Measurements from ENCODE around the gene UBE2H. TPM values are rescaled to one million over a fixed set of nuclear protein-coding genes. Genes with fewer than 3 reads are reported as not detected.
"Not testable (repeated sequence)": the region's sequence is repeated elsewhere in the genome, so short reads cannot be mapped to it uniquely, and the experiment has no call there.

Gene UBE2H
- total RNA-seq, 1 experiment from 2014 or later = 128 TPM

DNA sequence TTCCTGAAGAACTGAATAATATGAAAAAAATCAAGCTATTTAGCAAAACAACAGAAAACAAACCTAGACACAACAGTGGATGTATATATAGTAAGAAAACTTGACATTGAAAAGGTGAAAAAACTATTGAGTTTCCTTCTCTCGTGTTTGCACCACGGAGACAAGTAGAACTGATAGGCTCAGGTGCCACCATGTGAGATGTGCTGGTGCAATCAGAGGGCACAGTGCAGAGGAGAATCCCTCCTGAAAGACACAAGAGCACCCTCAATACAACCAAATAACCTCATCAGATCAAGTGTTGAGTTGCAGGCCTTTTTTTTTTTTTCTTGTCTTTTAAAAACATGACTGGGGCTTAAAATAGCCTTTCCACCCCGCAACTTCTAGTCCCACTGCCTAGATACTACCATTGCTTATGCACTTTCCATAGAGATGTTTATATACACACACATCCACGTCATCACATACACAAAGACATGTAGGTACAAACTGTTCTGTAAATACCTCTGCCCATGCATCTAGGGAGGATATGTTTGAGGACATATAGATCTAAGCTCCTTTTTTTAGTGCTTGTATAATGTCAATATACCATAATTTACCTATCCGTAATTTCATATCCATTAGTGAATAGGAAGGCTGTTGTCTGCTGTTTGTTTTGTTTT, 54.1 kb downstream of the UBE2H start:
- H3K27ac Mint-ChIP-seq (ENCODE audit: low read depth, unreplicated experiment) = no peak overlapping the region
- ChIA-PET POLR2A (interaction anchor here (1.3 to 1.5 kb wide), 2 partner anchors 11 to 22 kb away, joined by 5 to 6 read pairs; no protein-coding TSS in a partner anchor), CTCF (interaction anchor here (1.1 kb wide), 1 partner anchor 17 kb away, joined by 3 read pairs; no protein-coding TSS in a partner anchor)
- intact Hi-C loops (cut with micrococcal nuclease) = no loop called here
- no peak overlapping the region for H3K4me3 Mint-ChIP-seq (ENCODE audit: unreplicated experiment)
- no peaks in the 10 kb centered on the region for H3K27me3 Mint-ChIP-seq (ENCODE audit: insufficient read depth, unreplicated experiment)
- BruUV-seq (replicated peaks) = no TSS peak
- H3K4me1 Mint-ChIP-seq (ENCODE audit: insufficient read depth, unreplicated experiment) = peaks cover 23% of the 10 kb centered on the region
- no peaks in the 10 kb centered on the region for H3K9me3 Mint-ChIP-seq (ENCODE audit: unreplicated experiment)
- no peak for DNase-seq (ENCODE audit: unreplicated experiment)
- TF ChIP-seq, protein P1, sequence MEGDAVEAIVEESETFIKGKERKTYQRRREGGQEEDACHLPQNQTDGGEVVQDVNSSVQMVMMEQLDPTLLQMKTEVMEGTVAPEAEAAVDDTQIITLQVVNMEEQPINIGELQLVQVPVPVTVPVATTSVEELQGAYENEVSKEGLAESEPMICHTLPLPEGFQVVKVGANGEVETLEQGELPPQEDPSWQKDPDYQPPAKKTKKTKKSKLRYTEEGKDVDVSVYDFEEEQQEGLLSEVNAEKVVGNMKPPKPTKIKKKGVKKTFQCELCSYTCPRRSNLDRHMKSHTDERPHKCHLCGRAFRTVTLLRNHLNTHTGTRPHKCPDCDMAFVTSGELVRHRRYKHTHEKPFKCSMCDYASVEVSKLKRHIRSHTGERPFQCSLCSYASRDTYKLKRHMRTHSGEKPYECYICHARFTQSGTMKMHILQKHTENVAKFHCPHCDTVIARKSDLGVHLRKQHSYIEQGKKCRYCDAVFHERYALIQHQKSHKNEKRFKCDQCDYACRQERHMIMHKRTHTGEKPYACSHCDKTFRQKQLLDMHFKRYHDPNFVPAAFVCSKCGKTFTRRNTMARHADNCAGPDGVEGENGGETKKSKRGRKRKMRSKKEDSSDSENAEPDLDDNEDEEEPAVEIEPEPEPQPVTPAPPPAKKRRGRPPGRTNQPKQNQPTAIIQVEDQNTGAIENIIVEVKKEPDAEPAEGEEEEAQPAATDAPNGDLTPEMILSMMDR (IDR thresholded peaks at IDR 0.05; ENCODE audit: unreplicated experiment) = no peak
- peaks cover 49% of the 10 kb centered on the region for H3K36me3 Mint-ChIP-seq (ENCODE audit: insufficient read depth, unreplicated experiment)

DNA sequence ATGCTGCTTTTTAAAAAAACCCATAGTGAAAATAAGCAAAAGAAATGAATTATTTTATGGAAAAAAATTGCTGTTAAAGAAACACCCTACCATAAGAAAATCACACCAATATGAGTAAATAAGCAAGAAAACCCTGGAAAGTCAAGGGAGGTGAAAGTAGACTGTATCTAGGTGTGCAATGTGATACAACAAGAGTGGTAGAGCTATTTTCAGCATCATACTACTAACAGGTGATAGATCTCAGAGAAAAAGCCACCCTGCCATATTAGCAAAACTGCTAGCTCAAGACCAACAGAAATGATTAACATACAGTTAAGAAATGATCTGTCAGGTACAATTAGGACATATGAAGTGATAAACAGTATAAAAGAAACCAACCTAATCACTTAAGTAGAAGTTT, 54.8 kb downstream of the UBE2H start:
- POLR2A ChIA-PET = interaction anchor here (1.3 to 1.5 kb wide), 2 partner anchors 10 to 21 kb away, joined by 5 to 6 read pairs; no protein-coding TSS in a partner anchor

DNA sequence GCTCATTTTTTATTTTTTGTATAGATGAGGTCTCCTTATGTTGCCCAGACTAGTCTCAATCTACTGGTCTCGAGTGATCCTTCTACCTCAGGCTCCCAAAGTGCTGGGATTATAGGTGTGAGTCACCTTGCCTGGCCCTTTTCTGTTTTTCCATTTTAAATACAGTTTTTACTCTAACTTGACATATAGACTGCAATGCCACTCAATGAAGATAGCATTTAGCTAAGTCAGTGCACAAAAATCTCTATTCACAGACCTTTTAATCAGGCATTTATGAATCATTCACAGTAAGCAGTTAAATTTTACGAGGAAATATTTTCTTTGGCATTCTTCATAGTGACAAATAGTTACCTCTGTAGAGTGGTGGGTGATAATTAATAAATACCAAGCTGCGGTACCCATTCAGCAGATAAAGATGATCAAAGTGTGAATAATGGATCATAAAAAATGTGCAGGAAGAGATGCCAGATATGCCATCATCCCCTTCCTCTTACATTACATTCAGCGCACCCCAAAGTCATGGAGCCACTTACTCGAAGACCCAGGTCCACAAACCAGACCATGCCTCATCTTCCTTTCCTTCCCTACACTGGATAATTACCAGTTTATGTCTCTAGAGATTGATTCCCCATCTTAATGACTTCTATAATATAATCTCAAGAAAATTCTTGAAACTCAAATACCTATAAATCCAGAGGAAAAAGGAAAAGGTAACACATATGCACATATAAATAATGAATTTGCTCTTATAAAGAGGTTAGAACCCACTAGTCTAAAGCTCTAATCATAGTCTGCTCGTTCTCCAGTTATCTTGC, 56.0 kb downstream of the UBE2H start:
- Mint-ChIP-seq H3K4me1 (ENCODE audit: insufficient read depth, unreplicated experiment) (peaks cover 23% of the 10 kb centered on the region), H3K27ac (ENCODE audit: low read depth, unreplicated experiment) (no peak overlapping the region), H3K4me3 (ENCODE audit: unreplicated experiment) (no peak overlapping the region), H3K27me3 (ENCODE audit: insufficient read depth, unreplicated experiment) (no peaks in the 10 kb centered on the region), H3K9me3 (ENCODE audit: unreplicated experiment) (no peaks in the 10 kb centered on the region), H3K36me3 (ENCODE audit: insufficient read depth, unreplicated experiment) (peaks cover 52% of the 10 kb centered on the region)
- DNase-seq (ENCODE audit: unreplicated experiment) = no peak
- TF ChIP-seq, protein P1 (IDR thresholded peaks at IDR 0.05; ENCODE audit: unreplicated experiment) = no peak
- no TSS peak for BruUV-seq (replicated peaks)
- POLR2A ChIA-PET = interaction anchor here (1.2 to 2.2 kb wide), 5 partner anchors 7 to 62 kb away, joined by 4 to 9 read pairs (median 5); no protein-coding TSS in a partner anchor
- intact Hi-C loops (cut with micrococcal nuclease) = no loop called here
- CTCF ChIA-PET = interaction anchor here (0.5 to 1.5 kb wide), 3 partner anchors 72 to 116 kb away, joined by 3 read pairs; no protein-coding TSS in a partner anchor

More for the DNA sequence above, 54.8 kb downstream of the UBE2H start:
- H3K4me3 Mint-ChIP-seq (ENCODE audit: unreplicated experiment) = no peak overlapping the region
- no peak for DNase-seq (ENCODE audit: unreplicated experiment)
- peaks cover 23% of the 10 kb centered on the region for H3K4me1 Mint-ChIP-seq (ENCODE audit: insufficient read depth, unreplicated experiment)
- no TSS peak for BruUV-seq (replicated peaks)
- intact Hi-C loops (cut with micrococcal nuclease) = no loop called here
- TF ChIP-seq, protein P1 (IDR thresholded peaks at IDR 0.05; ENCODE audit: unreplicated experiment) = no peak
- no peaks in the 10 kb centered on the region for H3K9me3 Mint-ChIP-seq (ENCODE audit: unreplicated experiment)
- H3K27me3 Mint-ChIP-seq (ENCODE audit: insufficient read depth, unreplicated experiment) = no peaks in the 10 kb centered on the region
- peaks cover 53% of the 10 kb centered on the region for H3K36me3 Mint-ChIP-seq (ENCODE audit: insufficient read depth, unreplicated experiment)
- CTCF ChIA-PET = interaction anchor here (1.1 kb wide), 1 partner anchor 18 kb away, joined by 3 read pairs; no protein-coding TSS in a partner anchor
- no peak overlapping the region for H3K27ac Mint-ChIP-seq (ENCODE audit: low read depth, unreplicated experiment)

DNA sequence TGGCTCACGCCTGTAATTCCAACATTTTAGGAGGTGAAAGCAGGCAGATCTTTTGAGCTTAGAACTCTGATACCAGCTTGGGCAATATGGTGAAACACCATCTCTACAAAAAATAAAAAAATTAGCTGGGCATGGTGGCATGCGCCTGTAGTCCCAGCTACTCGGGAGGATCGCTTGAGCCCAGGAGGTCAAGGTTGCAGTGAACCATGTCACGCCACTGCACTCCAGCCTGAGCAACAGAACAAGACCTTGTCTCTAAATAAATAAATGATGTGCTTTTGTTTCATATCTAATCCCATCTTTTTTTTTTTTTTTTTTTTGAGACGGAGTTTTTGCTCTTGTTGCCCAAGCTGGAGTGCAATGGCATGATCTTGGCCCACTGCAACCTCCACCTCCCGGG, 58.6 kb downstream of the UBE2H start:
- H3K27me3 Mint-ChIP-seq (ENCODE audit: insufficient read depth, unreplicated experiment); H3K9me3 Mint-ChIP-seq (ENCODE audit: unreplicated experiment); BruUV-seq (replicated peaks); H3K27ac Mint-ChIP-seq (ENCODE audit: low read depth, unreplicated experiment); intact Hi-C loops (cut with micrococcal nuclease); H3K4me3 Mint-ChIP-seq (ENCODE audit: unreplicated experiment); DNase-seq (ENCODE audit: unreplicated experiment): not testable (repeated sequence)
- Mint-ChIP-seq H3K4me1 (ENCODE audit: insufficient read depth, unreplicated experiment) (peaks cover 11% of the 10 kb centered on the region), H3K36me3 (ENCODE audit: insufficient read depth, unreplicated experiment) (peaks cover 42% of the 10 kb centered on the region)
- POLR2A ChIA-PET = interaction anchor here (0.6 to 1.2 kb wide), 3 partner anchors 14 to 55 kb away, joined by 3 to 4 read pairs (median 3); no protein-coding TSS in a partner anchor
- CTCF ChIA-PET = interaction anchor here (0.7 kb wide), 2 partner anchors 60 to 887 kb away, joined by 3 read pairs; no protein-coding TSS in a partner anchor
